SK-N-MC (cell line): ENCODE data around the gene SELENOO.

Experiments used
- EZH2 ChIP-seq: fragments of 200-600 bp; sonication (generic); IDR thresholded peaks from one replicate; pipeline ENCODE4 v1.6.1; 2017; ENCODE audit warnings: antibody characterized with exemption
- POLR2AphosphoS5 ChIP-seq: IDR thresholded peaks from 2 replicates; pipeline ENCODE4 v1.6.1; 2012; ENCODE audit warnings: mild to moderate bottlenecking, low read depth, low read length, borderline replicate concordance

- no peak for TF ChIP-seq POLR2AphosphoS5
- TF ChIP-seq EZH2: no peak
Measured at GRCh38 chr22:50167689-50168489, 32.9 kb upstream of the SELENOO start.
